Activated CD8-positive, alpha-beta memory T cell treated with anti-CD3 and anti-CD28 coated beads, Interleukin-2, amount 50 U/mL, for 24 hours (primary cell): Measurements from ENCODE around the gene POU6F2.

Source experiments
- DNase-seq: peaks from one replicate; pipeline ENCODE4 v3.0.0-alpha.2; 2020; ENCODE audit errors: extremely low read depth

POU6F2 gene

GRCh38 chr7:39128287-39128843, 150.7 kb downstream of the POU6F2 start:
- DNase-seq, result no peak

GRCh38 chr7:39130274-39130673, 152.6 kb downstream of the POU6F2 start:
- no peak for DNase-seq

GRCh38 chr7:39130857-39131526, 153.3 kb downstream of the POU6F2 start:
- no peak for DNase-seq

GRCh38 chr7:39132306-39132705, 154.6 kb downstream of the POU6F2 start:
- no peak for DNase-seq

GRCh38 chr7:39133088-39133487, 155.4 kb downstream of the POU6F2 start:
- no peak for DNase-seq

- no peak for DNase-seq
These were observed 159.8 kb downstream of the POU6F2 start for GRCh38 chr7:39137480-39137879.

GRCh38 chr7:39142750-39143149, 165.0 kb downstream of the POU6F2 start:
- DNase-seq, result no peak

- DNase-seq, result no peak
These were observed 166.7 kb downstream of the POU6F2 start for GRCh38 chr7:39144420-39144819.

- no peak for DNase-seq
These were observed 167.6 kb downstream of the POU6F2 start for GRCh38 chr7:39145283-39145682.

- no peak for DNase-seq
These were observed 168.2 kb downstream of the POU6F2 start for GRCh38 chr7:39145935-39146334.

GRCh38 chr7:39152701-39153100, 175.0 kb downstream of the POU6F2 start:
- DNase-seq, result no peak

GRCh38 chr7:39153113-39153512, 175.4 kb downstream of the POU6F2 start:
- no peak for DNase-seq

GRCh38 chr7:39153647-39154046, 175.9 kb downstream of the POU6F2 start:
- no peak for DNase-seq

GRCh38 chr7:39154815-39155214, 177.1 kb downstream of the POU6F2 start:
- DNase-seq, result no peak

- DNase-seq, result no peak
These were observed 180.7 kb downstream of the POU6F2 start for GRCh38 chr7:39158367-39158766.

GRCh38 chr7:39161903-39162302, 184.2 kb downstream of the POU6F2 start:
- no peak for DNase-seq

GRCh38 chr7:39164887-39165286, 187.2 kb downstream of the POU6F2 start:
- DNase-seq, result no peak

- DNase-seq, result no peak
These were observed 190.8 kb downstream of the POU6F2 start for GRCh38 chr7:39168403-39169098.

- no peak for DNase-seq
These were observed 194.4 kb downstream of the POU6F2 start for GRCh38 chr7:39172137-39172536.

- DNase-seq, result no peak
These were observed 203.7 kb downstream of the POU6F2 start for GRCh38 chr7:39181398-39181797.

GRCh38 chr7:39183796-39184195, 206.1 kb downstream of the POU6F2 start:
- no peak for DNase-seq

GRCh38 chr7:39184391-39184790, 206.7 kb downstream of the POU6F2 start:
- no peak for DNase-seq

- DNase-seq, result no peak
These were observed 208.4 kb downstream of the POU6F2 start for GRCh38 chr7:39186131-39186530.
